ENCODE measurements around the gene ATF3.
A peak's percentile ranks its signal among the peaks of the same experiment; 100 is the strongest.

The ATF3 gene

DNA sequence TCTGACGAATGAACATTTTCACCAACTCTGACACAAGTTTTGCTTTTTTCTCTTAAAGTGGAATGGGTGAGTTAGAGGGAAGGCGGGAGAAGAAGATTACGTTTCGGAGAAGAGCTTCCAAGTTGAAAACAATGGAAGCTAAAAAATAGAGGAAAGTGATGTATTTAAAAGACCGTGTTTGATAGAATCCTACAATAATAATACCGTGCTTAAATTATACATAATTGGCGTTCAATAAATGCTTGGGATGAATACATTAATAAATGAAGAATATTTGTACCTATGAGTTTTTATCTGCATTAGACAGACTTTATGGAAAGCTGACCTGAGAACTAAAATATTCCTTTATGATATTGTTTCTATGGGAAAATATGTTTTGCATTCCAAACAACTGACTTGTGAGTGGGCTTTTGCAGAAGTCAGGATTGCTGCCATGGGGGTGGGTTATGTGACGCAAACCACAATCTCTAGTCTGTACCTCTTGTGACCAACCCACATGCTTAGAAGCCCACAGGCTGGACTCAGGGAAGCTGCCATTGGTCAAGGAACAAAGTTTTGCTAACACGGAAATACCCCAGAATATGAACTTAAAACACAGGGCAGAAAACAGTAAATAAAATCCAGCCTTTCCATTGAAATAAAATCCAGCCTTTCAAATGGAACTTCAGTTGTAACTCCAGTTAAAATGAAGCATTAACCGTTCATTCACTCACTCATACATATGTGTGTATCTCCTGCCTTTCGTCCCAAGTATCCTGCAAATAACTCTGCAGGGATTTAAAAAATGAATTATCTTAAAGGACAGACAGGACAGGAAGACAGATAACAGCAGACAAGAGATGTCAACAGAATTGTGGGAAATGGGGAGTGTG is 21.3 kb upstream of the ATF3 start:
- no peak for FAIRE-seq

- FAIRE-seq: no peak
Measured at GRCh38 chr1:212587888-212588510, 20.6 kb upstream of the ATF3 start.

DNA sequence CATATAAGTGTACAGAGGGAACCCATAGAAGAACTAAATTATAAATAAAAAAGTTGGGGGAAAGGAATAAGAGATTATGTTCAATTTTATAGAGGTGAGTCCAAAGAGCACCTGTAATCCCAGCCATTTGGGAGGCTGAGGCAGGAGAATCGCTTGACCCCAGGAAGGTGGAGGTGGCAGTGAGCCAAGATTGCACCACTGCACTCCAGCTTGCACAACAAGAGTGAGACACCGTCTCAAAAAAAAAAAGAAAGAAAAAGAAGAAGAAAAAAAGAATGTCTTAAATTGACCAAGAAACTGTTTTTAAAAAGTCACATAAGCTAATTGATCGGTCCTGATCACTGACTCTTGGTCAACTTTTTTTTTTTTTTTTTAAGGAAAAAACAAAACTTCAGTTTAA is 19.1 kb upstream of the ATF3 start:
- no peak for FAIRE-seq

GRCh38 chr1:212591922-212592321 is 16.6 kb upstream of the ATF3 start:
- no peak for FAIRE-seq

DNA sequence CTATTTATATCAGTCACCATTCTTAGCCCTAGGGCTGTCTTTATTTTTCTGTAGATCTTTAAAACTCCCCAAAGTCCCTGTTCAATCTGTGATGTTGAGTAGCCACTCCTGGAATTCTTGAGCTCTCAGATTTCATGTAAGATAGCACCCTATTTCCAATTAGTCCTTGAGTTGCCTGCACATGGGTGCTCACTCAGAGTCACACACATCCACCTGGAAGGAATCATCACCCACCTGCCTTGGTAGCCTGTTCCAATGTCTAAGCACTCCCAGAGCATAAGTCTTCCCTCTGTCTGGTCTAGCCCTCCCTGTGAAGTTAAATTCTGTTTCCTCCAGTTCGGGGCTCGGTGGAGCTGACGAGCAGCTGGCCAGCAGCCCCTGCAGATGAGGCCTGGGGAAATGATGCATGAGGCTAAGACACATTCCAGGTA is 14.7 kb upstream of the ATF3 start:
- FAIRE-seq: no peak

- FAIRE-seq: no peak
Measured at GRCh38 chr1:212594640-212595039, 13.9 kb upstream of the ATF3 start.

GRCh38 chr1:212595229-212595628 is 13.3 kb upstream of the ATF3 start:
- no peak for FAIRE-seq

GRCh38 chr1:212595787-212596714 is 12.5 kb upstream of the ATF3 start:
- FAIRE-seq: peak; percentile 88

GRCh38 chr1:212596798-212597197 is 11.8 kb upstream of the ATF3 start:
- no peak for FAIRE-seq

DNA sequence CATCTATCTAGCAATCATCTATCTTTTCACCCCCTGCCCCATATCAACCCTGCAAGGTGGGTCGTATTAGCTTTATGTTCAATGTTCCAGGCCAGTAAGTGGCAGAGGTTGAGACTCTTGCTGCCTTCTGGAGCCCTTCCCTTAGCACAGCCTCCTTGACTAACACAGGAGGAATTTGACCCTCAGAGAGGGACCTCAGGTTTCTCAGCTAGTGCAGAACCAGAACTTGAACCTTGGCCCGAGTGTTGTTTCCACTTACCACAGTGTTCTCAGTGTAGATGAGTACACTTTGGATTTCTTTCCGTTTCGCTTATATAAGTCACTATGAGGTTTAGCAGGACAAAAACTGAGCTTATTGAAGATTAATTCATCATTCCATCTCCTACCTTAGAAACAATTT is 11.1 kb upstream of the ATF3 start:
- FAIRE-seq: no peak

- FAIRE-seq: no peak
Measured at GRCh38 chr1:212600071-212600915, 8.3 kb upstream of the ATF3 start.

GRCh38 chr1:212600980-212601379 is 7.6 kb upstream of the ATF3 start:
- FAIRE-seq: no peak

- FAIRE-seq: no peak
Measured at GRCh38 chr1:212601524-212601923, 7.0 kb upstream of the ATF3 start.

DNA sequence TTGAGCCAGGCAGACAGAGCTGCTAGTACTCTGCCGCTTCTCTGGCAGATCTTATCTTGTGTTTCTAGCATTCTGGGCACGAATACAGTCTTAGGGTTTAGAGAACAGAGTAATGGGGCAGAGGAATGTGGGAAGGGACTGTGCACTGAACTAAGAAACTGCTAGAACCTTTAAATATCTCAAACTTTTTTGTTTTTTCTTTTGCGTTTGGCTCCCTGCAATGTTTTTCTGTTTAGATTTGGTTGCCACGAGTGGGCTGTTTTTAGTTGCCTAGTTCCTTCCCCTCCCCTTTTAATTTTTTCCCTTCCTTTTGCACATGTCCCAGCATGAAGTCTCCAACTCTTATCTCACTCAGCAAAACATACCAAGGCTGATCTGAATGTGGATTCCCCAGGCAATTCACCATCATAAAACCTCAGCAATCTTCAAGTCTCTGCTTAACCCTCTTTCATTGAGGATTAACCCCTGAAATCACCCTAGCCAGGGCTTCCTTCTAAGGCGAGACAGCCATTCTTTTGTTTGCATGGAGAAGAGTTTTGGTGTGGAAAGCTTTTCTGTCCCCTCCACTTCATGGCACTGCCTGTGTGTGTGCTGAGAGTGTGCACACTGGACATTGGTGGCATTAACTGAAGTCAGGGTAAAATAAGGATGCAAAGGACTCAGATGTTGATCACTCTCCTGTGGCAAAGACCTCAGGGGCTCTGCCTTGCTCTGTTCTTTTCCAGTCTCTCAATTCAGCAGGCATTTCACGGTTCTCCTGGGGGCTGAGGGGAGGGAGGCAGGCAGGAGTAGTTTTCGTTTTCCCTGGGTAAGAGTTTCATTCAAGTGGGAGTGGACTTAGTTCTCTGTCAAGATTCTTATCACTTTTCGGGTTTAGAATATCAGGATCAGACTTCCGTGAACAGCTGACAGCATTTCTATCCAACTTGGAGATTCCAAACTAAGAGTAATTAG is 2.8 kb upstream of the ATF3 start:
- FAIRE-seq: no peak

GRCh38 chr1:212606395-212607205 is 2.0 kb upstream of the ATF3 start:
- no peak for FAIRE-seq

DNA sequence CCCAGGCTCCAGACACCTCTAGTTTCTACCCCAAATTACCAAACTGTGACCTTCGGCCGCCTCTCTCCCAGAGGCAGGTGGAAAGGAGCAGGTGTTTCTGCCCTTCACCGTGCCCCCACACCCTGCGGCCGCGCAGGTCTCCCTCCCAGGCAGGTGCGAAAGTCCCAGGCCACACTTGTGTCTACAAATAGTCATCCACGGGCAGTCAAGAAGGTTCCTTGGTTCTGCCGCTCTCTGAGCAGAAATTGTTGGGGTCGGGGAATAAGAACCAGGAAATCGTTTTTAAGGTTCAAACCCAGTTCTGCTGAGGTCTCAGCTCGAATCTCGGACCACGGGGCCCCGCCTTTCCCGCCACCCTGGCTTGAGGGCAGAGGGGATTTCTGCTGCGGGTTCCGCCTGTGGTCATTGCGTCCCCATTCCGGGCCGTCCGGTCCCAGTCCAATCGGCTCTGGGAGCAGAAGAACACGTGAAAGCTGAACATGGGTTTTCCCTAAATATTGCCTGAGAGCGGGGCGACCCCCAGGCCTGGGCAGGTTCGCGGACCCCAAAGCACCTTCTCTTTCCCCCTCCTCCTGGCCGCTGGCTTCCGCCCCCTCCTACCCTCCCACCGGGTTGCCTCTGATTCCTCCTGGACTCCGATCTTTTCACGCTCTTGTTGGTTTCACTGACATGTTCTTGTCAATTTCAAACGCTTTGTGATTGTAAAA is 1.2 kb upstream of the ATF3 start:
- FAIRE-seq: no peak

DNA sequence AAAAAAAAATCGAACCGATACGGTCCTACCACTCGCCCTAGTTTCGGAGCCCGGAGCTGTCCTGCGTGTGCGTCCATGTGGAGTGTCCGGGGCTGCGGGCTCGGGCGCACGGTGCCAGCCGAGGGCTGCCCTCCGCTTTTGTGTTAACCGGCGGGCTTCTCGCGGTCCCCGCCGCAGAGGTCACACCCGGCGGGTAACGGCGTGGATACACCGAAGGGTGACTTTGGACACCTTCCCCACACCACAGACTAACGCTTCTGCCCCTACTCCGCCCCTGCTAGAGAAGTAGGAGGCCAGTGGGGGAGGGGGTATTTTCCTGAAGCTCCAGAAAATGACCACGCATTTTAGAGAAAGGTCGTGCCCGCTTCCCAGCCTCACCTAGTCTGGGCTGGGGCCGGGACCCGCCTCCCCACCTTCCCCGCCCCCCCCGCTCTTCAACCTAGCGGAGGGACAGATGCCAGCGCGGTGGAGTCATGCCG is 609 bp upstream of the ATF3 start:
- FAIRE-seq: no peak

DNA sequence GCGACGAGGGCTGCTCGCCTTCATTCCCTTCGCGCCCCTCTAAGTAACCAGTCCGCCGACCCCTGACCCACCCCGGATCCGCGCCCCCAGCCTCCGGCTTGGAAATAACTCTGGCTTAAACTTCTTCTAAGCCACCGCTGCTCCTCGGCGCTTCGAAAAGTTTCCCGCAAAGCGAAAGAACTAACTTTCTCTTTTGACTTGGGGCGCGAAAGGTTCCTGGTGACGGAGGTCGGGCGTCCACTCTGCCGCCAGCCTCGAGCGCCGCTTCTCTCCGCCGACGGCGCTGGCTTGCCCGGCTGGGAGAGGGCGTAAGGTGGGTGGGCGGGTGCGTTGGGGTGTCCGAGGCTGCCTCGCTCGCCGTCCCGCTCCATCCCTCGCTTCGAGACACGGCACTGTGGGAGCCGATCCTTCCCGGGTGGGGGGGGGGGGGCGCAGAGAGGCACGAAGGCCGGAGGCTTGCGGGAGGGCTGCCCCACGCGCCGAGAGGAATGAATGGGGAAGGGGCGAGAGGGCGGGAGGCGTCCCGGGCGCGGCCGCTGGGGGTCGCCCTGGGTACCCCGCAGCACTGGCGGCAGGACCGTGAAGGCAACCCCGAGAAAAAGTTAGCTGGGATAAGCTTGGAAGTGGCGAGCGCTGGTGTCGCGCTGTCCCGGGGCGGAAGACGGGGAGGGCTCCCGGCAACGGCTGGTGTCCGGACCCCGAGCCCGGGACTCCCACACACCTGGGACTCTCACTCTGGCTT is 569 bp downstream of the ATF3 start:
- no peak for FAIRE-seq

All from TTC549 (cell line).